ENCODE measurements around the gene IGBP1.

IGBP1 gene

DNA sequence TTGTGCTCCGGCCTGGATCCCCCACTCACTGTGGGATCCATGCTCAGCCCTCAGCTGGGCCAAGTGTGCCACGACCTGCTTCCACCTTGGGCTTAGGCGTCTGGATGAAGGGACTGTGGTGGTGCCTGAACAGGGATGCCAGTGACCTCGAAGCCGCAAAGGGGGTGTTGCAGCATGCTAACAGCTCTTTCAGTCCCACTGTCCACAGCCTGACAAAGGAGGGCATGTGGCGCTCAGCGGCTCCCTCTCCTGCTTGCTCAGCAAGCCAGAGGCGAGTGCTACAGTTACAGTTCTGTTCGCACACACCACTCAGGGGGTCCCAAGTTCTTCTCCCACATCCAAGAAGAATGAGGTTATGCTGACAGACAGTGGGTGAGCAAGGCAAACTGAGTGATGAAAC, 5.2 kb upstream of the IGBP1 start:
- Histone ChIP-seq H3K9me3 (no peaks in the 10 kb centered on the region), H3K36me3 (no peaks in the 10 kb centered on the region), H3K4me1 (no peaks in the 10 kb centered on the region), H3K27me3 (no peaks in the 10 kb centered on the region), H3K4me3 (ENCODE audit: low read depth, low read length) (no peak overlapping the region)
- TF ChIP-seq CTCF (IDR thresholded peaks at IDR 0.05; ENCODE audit: low read depth, low read length) = no peak
- no peak for DNase-seq

DNA sequence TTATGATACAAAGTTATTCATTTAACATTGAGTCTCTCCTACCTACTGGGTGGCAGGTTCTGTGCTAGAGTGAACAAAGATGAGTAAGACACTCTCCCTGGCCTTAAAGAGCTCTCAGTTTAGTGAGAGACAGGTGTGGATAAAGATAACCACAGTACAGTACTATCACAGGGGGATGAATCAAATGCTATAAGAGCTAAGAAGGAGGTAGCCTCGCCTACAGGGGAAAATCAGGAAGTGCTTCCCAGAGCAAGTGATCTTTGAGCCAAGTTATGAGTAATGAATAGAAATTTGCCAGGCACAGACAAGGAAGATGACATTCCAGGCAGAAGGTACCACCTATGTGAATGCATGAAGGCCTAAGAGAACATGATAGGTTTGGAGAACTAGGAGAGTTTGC, 3.4 kb upstream of the IGBP1 start:
- no peak overlapping the region for H3K4me3 ChIP-seq (ENCODE audit: low read depth, low read length)
- H3K9me3 ChIP-seq = no peaks in the 10 kb centered on the region
- no peak for DNase-seq
- H3K36me3 ChIP-seq = no peaks in the 10 kb centered on the region
- no peaks in the 10 kb centered on the region for H3K27me3 ChIP-seq
- no peaks in the 10 kb centered on the region for H3K4me1 ChIP-seq
- no peak for TF ChIP-seq CTCF (IDR thresholded peaks at IDR 0.05; ENCODE audit: low read depth, low read length)

DNA sequence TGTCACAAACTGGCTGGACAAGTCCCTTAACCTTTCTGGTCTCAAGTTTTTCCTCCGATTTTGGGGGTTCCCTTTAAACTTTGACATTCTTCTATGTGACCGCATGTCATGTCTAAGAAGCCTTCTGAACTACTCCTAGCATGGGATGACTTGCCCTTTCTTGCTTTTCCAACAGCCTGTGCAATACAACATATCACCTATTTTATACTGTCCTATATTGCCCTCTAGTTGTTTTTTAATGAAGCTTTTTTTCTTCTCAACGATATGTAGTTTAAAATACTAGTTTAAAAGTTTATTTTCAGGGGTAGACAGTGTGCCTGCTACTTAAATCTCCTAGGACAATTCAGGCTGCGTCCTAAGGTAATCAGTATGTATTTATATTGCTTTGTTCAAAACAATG, 1.0 kb upstream of the IGBP1 start:
- Histone ChIP-seq H3K4me3 (ENCODE audit: low read depth, low read length) (no peak overlapping the region), H3K9me3 (no peaks in the 10 kb centered on the region), H3K36me3 (no peaks in the 10 kb centered on the region), H3K4me1 (no peaks in the 10 kb centered on the region), H3K27me3 (no peaks in the 10 kb centered on the region)
- TF ChIP-seq CTCF (IDR thresholded peaks at IDR 0.05; ENCODE audit: low read depth, low read length) = peak; percentile 6; the same call in 1 of the 2 replicates
- DNase-seq = no peak

- no peak for TF ChIP-seq CTCF (IDR thresholded peaks at IDR 0.05; ENCODE audit: low read depth, low read length)
- no peaks in the 10 kb centered on the region for H3K4me1 ChIP-seq
- DNase-seq = no peak
These were observed 357 bp upstream of the IGBP1 start for GRCh38 chrX:70132877-70133302.

GRCh38 chrX:70134116-70134477, 850 bp downstream of the IGBP1 start:
- Histone ChIP-seq H3K36me3 (no peaks in the 10 kb centered on the region), H3K9me3 (no peaks in the 10 kb centered on the region), H3K27me3 (no peaks in the 10 kb centered on the region), H3K4me1 (no peaks in the 10 kb centered on the region), H3K4me3 (ENCODE audit: low read depth, low read length) (peak overlapping the region; percentile 88)
- DNase-seq = no peak
- TF ChIP-seq CTCF (IDR thresholded peaks at IDR 0.05; ENCODE audit: low read depth, low read length) = no peak

More at GRCh38 chrX:70132877-70133302, 357 bp upstream of the IGBP1 start:
- H3K9me3 ChIP-seq = no peaks in the 10 kb centered on the region
- H3K36me3 ChIP-seq = no peaks in the 10 kb centered on the region
- peak overlapping the region; percentile 88 for H3K4me3 ChIP-seq (ENCODE audit: low read depth, low read length)
- no peaks in the 10 kb centered on the region for H3K27me3 ChIP-seq

DNA sequence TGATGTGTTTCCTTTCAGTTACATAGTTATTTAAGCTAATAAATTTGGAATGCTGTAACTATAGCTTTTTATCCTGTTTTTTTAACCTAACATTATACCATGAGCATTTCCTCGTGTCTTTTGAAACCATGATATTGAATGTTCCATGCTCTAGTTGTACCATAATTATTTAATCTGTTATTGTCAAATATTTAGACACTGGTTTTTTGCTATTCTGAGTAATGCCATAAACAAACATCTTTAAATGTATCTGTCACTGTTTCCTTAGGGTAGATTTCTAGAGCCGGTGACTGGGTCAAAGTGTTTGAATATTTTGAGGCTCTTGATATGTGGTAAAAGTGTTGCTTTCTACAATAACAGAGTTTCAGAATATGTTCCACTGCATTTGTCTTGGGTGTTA, 5.4 kb downstream of the IGBP1 start:
- Histone ChIP-seq H3K36me3 (no peaks in the 10 kb centered on the region), H3K4me3 (ENCODE audit: low read depth, low read length) (no peak overlapping the region), H3K9me3 (no peaks in the 10 kb centered on the region), H3K27me3 (no peaks in the 10 kb centered on the region), H3K4me1 (no peaks in the 10 kb centered on the region)
- TF ChIP-seq CTCF (IDR thresholded peaks at IDR 0.05; ENCODE audit: low read depth, low read length) = no peak
- no peak for DNase-seq

All from BE2C (cell line).